Testis (tissue), 2 donors: ENCODE measurements around the gene MBLAC1.

ENCODE experiments used
- CTCF ChIP-seq, 3 experiments: fragments of 450-650 bp in 2 of 3; fragments of 200-600 bp in 1 of 3; sonication (generic) in 1 of 3; IDR thresholded peaks; one replicate each; pipeline ENCODE4 v1.5.1; 2016 to 2019; ENCODE audit warnings: antibody characterized with exemption in 3 of 3, mild to moderate bottlenecking in 2 of 3, moderate library complexity in 1 of 3
- POLR2A ChIP-seq: fragments of 450-650 bp; IDR thresholded peaks from one replicate; pipeline ENCODE4 v1.6.1; 2017; ENCODE audit warnings: antibody characterized with exemption, mild to moderate bottlenecking, moderate library complexity

- no peak for TF ChIP-seq CTCF (IDR thresholded peaks at IDR 0.05)
- TF ChIP-seq POLR2A, result no peak
Measured at GRCh38 chr7:100159099-100159623, 32.4 kb downstream of the MBLAC1 start.
